GM10847 (cell line): ENCODE results near the gene RBM15.

ENCODE experiments used
- POLR2A ChIP-seq: IDR thresholded peaks from 2 replicates; pipeline ENCODE4 v1.6.1; 2011; ENCODE audit not compliant: insufficient read length; ENCODE audit errors: extremely low read depth

The RBM15 gene

GRCh38 chr1:110310300-110310699 is 28.9 kb upstream of the RBM15 start:
- no peak for TF ChIP-seq POLR2A

- TF ChIP-seq POLR2A = no peak
Observed at GRCh38 chr1:110312188-110313121, 26.7 kb upstream of the RBM15 start.

GRCh38 chr1:110316735-110317134 is 22.4 kb upstream of the RBM15 start:
- TF ChIP-seq POLR2A = no peak

GRCh38 chr1:110318046-110318445 is 21.1 kb upstream of the RBM15 start:
- TF ChIP-seq POLR2A = no peak

- TF ChIP-seq POLR2A = no peak
Observed at GRCh38 chr1:110319332-110320167, 19.6 kb upstream of the RBM15 start.

GRCh38 chr1:110320168-110320518 is 19.0 kb upstream of the RBM15 start:
- TF ChIP-seq POLR2A = no peak

- no peak for TF ChIP-seq POLR2A
Observed at GRCh38 chr1:110321045-110321444, 18.1 kb upstream of the RBM15 start.

- no peak for TF ChIP-seq POLR2A
Observed at GRCh38 chr1:110321846-110322245, 17.3 kb upstream of the RBM15 start.

- TF ChIP-seq POLR2A = no peak
Observed at GRCh38 chr1:110324667-110325066, 14.5 kb upstream of the RBM15 start.

GRCh38 chr1:110326826-110327225 is 12.4 kb upstream of the RBM15 start:
- TF ChIP-seq POLR2A = no peak

- no peak for TF ChIP-seq POLR2A
Observed at GRCh38 chr1:110328274-110328673, 10.9 kb upstream of the RBM15 start.

GRCh38 chr1:110328700-110329099 is 10.5 kb upstream of the RBM15 start:
- TF ChIP-seq POLR2A = no peak

- TF ChIP-seq POLR2A = no peak
Observed at GRCh38 chr1:110335265-110335664, 3.9 kb upstream of the RBM15 start.

- TF ChIP-seq POLR2A = no peak
Observed at GRCh38 chr1:110336300-110337039, 2.7 kb upstream of the RBM15 start.

- peak; percentile 25 for TF ChIP-seq POLR2A
Observed at GRCh38 chr1:110337704-110338308, 1.4 kb upstream of the RBM15 start.
